M059J (cell line): ENCODE data around the gene ZFYVE28. TPM values are rescaled to one million over a fixed set of nuclear protein-coding genes. Genes with fewer than 3 reads are reported as not detected.
"Not testable (repeated sequence)": the region's sequence is repeated elsewhere in the genome, so short reads cannot be mapped to it uniquely, and the experiment has no call there.

ENCODE experiments used
- DNase-seq: peaks from one replicate; pipeline ENCODE4 v3.0.0-alpha.2; 2012; ENCODE audit warnings: low read depth
- total RNA-seq: library from RNA; depleted of rRNA; stranded (reverse); fragments of >200 nt; shearing (Covaris generic); gene quantifications from 2 replicates; pipeline ENCODE4 v1.2.3, GENCODE V29; 2014

ZFYVE28 gene
- total RNA-seq, 1 experiment from 2014 or later: 4.0 TPM

DNA sequence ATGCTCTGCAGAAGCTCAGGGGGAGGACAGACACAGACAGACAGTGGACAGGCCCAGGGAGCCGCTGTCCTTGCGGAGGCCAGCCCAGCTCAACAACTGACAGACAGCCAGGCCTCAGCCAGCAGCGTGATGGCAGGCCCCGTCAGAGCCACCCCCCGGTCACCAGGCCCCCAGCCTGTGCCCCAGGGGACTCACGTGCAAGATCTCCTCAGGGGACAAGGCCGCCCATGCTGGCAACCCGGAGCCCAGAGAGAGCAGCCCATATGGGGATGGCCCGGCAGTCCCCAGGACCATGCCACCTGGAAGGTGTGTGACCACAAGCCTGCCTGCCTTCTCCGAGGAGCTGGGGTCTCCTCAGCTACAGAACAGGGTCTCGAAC, 128.5 kb downstream of the ZFYVE28 start:
- no peak for DNase-seq

- no peak for DNase-seq
Measured at GRCh38 chr4:2289311-2289954, 129.0 kb downstream of the ZFYVE28 start.

- no peak for DNase-seq
Measured at GRCh38 chr4:2288051-2288541, 130.3 kb downstream of the ZFYVE28 start.

DNA sequence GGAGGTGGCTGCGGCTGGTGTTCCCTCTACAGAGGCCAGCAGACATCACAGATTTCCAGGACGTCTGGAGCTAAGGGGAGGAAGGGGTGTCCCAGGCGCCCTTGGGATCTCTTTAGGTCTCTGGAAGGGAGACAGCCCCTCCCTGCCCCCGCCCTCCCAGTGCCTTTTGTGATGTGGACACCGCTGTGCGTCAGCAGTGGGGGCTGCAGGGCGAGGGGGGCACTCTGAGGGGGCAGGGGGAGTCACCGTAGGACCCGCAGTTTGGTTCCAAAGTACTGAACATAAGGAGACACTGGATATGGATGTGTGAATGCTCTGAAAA, 130.9 kb downstream of the ZFYVE28 start:
- no peak for DNase-seq

DNA sequence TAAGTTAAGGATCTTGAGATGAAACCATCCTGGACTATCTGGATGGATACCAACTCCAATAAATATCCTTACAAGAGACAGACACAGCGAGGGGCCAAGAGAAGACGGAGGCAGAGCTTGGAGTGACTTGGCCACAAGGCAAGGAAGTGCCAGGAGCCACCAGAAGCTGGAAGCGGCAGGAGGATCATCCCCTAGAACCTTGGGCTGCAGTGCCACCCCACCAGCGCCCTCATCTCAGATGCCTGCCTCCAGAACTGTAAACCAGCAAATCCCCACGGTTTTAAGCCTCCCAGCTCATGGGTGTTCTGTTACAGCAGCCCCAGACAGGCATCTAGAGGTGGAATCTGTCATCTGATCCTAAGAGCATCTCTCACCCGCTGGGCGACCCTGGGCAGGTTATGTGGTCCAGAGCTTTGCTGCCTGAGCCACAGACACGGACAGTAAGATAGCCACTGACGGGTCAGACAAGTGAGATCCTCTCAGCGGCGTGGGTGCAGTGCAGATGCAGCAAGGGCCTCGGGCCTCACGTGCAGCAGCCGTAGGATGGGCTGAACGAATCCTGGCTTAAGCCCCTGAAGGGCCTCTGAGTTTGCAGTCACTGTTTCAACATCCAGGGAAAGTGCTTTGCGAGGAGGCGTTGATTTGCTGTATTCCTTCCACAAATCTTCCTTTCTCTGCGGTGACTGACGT, 131.4 kb downstream of the ZFYVE28 start:
- DNase-seq: no peak

DNA sequence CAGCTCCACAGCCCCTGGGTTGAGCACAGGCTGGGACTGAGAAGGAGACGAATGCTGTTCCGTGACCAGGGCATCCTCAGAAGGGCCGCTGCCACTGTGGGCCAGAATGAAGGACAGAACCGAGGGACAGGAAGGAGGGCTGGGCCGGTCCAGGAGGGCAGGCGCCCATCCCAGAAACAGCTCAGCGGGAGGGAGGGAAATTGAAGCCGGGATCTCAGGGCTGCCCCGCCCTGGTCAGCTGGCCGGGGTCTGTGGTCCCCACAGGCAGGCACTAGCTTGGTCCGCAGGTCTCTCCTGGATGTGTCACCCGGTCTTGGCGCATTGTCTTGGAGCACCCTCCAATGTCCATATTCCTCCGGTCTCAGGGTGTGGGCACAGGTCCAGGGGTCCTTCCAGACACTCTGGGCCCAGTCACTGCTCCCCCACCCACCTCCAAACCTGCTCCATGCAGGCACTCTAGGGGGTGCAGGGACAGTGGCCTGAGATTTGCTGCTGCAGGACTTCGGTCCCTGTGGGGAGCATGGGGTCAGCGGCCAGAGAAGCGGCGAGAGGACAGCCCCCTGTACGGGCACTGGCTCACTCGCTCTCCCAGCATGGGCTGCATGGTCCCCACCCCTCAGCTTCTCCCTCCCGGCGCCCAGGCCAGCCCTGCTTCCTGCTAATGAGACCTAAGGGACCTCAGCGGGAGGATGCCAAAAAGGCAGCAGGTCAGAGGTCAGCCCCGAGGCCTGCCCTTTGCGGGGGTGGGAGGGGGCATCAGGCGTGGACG, 132.6 kb downstream of the ZFYVE28 start:
- no peak for DNase-seq

DNA sequence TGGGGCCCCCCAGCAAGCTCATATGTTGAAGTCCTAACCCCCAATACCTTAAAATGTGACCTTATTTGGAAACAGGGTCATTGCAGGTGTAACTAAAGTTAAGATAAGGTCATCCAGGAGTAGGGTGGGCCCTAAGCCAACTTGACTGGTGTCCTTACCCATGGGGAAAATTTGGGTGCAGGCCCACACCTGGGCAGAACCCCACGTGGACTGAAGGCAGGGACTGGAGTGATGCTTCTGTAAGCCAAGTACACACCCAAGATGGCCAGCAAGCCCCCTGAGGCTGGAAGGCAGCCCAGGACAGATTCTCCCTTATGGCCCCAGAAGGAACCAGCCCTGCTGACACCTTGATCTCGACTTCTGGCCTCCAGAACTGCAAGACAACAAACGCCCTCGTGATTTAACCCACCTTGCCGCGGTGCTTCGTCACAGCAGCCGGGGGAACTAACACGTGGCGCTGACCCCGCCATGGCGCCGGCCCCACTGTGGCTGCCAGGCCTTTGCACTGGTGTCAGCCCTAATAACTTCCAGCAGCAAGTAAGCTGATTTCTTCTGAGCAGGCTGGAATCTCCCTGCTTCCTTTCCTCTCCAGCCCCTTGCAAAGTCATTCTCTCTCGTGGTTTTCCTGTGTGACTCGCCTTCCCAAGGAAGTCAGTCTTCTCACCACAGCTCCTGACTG, 133.4 kb downstream of the ZFYVE28 start:
- DNase-seq: peak; percentile 58

DNA sequence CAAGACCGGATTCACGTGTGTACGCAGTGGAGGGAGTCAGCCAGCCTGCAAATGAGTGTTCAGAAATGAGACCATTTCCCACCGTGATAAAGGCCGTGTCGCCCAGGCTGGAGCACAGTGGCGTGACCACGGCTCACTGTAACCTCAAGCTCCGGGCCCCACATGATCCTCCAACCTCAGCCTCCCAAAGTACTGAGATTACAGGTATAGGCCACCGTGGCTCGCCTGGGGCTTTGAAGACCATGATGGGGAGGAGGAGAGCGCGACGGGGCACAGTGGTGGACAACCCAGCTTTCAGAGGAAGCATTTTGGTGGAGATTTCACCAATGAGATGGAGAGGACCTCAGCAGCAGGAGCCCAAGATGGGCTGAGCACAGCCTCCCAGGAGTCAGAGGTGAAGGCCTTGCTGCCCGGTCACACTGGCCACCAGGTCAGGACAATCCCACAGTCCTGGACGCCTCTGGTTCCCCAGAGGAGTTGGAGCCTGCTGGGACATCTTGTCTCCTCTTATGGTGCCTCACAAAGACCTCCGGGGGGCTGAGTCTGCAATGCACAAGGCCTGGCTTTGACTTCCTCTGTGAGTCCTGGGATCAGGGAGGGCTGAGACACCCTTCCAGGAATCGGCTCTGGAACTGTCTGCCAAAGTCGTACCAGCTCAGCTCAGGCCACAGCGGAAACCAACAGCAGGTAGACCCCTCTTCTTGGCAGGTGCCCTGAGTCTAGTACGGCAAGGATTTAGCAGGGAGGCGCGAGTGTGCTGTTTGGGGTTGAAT, 134.1 kb downstream of the ZFYVE28 start:
- DNase-seq: no peak

DNA sequence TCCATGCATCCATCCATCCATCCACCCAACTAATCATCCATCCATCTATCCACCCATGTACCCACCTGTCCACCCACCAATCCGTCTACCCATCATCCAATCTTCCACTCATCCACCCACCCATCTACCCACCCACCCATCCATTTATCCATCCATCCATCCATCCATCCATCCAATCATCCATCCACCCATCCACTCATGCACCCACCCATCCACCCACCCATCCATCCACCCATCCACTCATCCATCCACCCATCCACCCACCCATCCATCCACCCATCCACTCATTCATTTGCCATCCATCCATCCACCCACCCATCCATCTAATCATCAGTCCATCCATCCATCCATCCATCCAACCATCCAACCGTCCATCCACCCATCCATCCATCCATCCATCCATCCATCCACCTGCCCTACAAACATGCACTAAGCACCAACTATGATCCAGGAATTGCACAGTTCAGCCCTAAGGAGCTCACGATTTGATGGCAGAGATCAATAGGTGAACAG, 135.2 kb downstream of the ZFYVE28 start:
- no peak for DNase-seq

DNA sequence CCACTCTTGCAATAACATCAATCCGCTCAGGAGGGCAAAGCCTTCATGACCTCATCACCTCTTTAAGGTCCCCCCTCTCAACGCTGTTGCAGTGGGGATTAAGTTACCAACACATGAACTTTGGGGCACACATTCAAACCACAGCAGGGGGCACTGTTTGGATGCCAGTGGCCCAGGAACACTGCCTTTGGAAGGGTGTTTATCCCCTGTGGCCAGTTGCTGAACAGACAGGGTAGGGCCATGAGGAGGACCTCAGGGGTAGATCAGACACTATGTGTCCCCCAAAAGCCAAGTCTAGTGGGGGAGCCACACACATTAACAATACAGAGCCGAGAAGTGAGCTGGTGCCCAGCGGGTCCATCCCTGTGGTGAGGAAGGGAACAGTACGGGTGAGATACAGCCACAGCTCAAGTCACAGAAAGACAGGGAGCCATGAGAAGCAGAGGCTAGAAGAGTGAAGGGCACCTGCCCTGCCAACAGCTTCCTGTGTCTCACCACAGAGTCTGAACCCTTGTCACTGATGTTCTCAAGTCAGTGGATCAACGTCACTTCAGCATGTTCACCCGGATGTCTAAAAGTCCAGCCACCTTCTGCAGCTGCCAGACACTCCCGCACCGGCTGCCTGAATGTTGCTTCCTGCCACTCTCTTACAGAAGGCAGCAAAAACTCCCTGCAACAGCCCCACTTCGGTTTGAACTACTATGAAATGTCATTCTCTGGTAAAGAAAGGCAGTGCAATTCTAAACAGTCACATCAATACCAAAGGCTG, 136.7 kb downstream of the ZFYVE28 start:
- DNase-seq: peak; percentile 10

DNA sequence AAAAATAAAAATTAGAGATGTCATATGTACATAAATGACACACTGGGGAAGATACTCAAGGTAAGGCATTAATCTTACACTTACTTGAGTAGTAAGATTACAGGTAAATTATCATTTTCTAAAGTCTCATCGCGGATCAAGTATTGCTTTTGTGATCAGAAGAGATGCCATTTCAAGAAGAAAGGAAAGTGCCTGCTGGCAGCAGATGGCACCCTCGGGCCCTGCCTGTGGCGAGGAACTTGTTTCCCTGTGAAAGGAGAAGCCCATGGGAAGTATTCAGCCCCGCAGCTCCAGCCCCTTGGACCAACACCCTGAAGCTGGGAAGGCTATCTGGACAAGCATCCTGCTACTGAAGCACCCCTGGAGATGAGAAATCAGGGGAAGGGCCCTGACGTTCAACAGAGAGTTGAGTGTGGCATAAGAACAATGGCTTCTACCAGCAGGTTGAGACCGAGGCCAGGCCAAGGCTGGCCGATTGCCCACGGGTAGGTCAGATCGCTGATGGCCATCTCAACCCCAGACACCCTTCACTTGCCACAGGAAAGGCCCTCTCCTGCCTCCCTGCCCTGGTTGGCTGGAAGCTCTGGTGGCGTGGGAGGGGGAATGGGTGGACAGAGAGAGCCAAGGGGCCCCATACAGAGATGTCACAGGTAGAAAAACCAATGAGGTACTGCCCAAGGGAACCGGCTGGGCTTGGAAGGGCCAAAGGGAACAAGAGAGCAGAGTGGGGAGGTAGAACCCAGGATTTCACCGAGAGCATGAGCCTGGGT, 137.7 kb downstream of the ZFYVE28 start:
- DNase-seq: peak; percentile 34

- no peak for DNase-seq
Measured at GRCh38 chr4:2277956-2278355, 140.5 kb downstream of the ZFYVE28 start.

GRCh38 chr4:2276581-2277325, 141.7 kb downstream of the ZFYVE28 start:
- DNase-seq: no peak

- no peak for DNase-seq
Measured at GRCh38 chr4:2275546-2276251, 142.7 kb downstream of the ZFYVE28 start.

DNA sequence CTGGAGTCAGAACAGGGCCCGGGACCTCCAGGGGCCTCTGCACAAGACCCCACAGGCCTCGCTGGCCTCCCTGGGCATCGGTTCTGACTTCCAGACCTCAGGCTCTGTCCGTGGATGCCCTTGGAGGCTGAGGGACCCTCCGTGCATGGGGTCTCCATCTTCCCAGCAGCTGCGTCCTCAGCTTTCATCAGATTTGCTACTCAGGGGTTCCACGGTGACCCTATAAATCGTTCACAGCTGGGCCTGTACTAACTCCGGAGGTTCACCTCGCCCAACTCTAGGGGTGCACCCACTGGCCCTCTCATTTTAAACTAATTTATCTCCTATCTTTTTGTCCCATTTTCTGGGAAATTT, 143.4 kb downstream of the ZFYVE28 start:
- DNase-seq: not testable (repeated sequence)

DNA sequence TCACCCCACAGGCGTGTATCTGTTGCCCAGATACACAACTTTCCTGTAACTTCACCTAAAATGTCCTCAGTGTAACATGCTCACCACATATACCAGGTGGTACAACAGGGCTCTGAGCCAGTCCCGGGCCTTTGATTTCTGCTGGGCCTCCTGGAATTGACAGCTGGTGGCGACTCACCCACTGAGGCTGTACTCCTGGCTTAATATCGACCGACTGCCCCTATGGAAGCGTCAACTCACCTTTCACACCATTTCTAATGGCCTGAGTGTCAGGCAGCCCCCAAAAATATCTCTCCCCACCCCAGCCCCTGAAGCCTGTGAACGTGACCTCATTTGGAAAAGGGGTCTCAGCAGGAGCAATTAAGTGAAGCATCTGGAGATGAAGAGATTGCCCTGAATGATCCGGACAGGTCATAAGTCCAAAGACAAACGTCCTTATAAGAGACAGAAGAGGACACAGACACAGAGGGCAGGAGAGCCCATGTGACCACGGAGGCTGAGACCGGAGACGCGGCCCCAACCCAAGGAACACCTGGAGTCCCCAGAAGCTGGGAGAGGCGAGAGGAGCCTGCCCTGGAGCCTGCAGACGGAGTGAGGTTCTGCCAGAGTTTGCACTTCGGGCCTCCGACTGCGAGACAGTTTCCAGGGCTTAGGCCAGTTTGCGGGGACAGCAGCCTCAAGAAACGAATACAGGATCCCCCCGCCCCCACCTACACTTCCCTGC, 144.0 kb downstream of the ZFYVE28 start:
- no peak for DNase-seq

DNA sequence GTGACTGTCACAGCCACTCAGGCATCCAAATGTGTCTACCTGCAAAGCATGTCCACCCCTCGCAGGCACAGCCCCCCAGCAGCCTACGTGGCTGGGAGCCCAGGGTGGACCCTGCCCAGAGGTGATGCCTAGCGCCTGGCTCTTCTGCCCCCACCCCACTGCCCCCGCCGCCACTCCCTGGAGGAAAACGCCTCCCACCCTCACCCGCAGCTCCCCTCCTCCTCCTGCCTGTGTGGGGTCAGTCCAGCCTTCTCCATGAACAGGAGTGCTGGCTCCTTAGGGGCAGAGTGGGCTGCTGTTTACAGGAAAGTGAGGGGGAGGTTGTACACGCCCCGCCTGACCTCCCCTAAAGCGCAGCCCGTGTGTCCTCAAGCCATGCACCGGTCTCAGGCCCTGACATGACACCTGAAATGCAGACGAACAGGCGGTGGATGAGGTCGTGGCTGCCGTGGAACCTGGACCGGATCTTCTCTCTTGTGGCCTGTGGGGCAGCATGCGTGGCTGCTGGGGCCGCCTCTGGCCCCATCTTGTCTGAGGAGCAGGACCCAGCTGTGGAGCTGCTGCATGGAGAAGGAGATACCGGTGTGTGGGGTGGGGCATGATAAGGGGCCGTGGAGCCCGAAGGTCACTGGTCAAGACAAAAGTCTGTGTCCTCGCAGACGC, 144.7 kb downstream of the ZFYVE28 start:
- no peak for DNase-seq
